Lower leg skin (tissue), 3 donors: ENCODE measurements around the gene ZNF28.

Experiments
- POLR2A ChIP-seq, 2 donors: fragments of 450-650 bp; IDR thresholded peaks; one replicate each; pipeline ENCODE4 v1.6.1; 2016 to 2017; ENCODE audit warnings: antibody characterized with exemption in 2 of 2, mild to moderate bottlenecking in 1 of 2, moderate library complexity in 1 of 2
- TF ChIP-seq, protein P1 (sequence below), 3 donors: fragments of 450-650 bp; IDR thresholded peaks; one replicate each; pipeline ENCODE4 v1.5.1; 2016; ENCODE audit warnings: antibody characterized with exemption in 3 of 3, mild to moderate bottlenecking in 3 of 3, moderate library complexity in 2 of 3

- TF ChIP-seq, protein P1, sequence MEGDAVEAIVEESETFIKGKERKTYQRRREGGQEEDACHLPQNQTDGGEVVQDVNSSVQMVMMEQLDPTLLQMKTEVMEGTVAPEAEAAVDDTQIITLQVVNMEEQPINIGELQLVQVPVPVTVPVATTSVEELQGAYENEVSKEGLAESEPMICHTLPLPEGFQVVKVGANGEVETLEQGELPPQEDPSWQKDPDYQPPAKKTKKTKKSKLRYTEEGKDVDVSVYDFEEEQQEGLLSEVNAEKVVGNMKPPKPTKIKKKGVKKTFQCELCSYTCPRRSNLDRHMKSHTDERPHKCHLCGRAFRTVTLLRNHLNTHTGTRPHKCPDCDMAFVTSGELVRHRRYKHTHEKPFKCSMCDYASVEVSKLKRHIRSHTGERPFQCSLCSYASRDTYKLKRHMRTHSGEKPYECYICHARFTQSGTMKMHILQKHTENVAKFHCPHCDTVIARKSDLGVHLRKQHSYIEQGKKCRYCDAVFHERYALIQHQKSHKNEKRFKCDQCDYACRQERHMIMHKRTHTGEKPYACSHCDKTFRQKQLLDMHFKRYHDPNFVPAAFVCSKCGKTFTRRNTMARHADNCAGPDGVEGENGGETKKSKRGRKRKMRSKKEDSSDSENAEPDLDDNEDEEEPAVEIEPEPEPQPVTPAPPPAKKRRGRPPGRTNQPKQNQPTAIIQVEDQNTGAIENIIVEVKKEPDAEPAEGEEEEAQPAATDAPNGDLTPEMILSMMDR (IDR thresholded peaks at IDR 0.05), result no peak
- TF ChIP-seq POLR2A (IDR thresholded peaks at IDR 0.05), result no peak
These were observed 35.4 kb downstream of the ZNF28 start for GRCh38 chr19:52786078-52786463.
